SK-N-SH (cell line): Measurements from ENCODE around the gene OLFM1. TPM values are rescaled to one million over a fixed set of nuclear protein-coding genes. Genes with fewer than 3 reads are reported as not detected.

Experiments used
- CTCF ChIA-PET: fragments of 300-600, 350-600 bp; formaldehyde crosslinking; extraction: SDS; loops from one replicate; lab custom pipeline; 2021; lab: Yijun Ruan, JAX
- POLR2A ChIA-PET: fragments of 350-600 bp; sonication (Branson Sonifier 250); formaldehyde crosslinking; extraction: SDS; loops from one replicate; lab custom pipeline; 2020; ENCODE audit warnings: antibody characterized with exemption, inconsistent platforms; lab: Yijun Ruan, JAX
- DNase-seq: peaks from one replicate; pipeline ENCODE4 v3.0.0; 2012
- H2AFZ ChIP-seq: fragments of 200-600 bp; sonication (generic); 2 replicates; pipeline ENCODE4 v1.8.1; 2016; ENCODE audit warnings: antibody characterized with exemption, mild to moderate bottlenecking, low read depth
- H3F3A ChIP-seq: fragments of 200-600 bp; sonication (generic); replicated peaks from 2 replicates; pipeline ENCODE3; 2016; ENCODE audit warnings: antibody characterized with exemption, mild to moderate bottlenecking; ENCODE audit not compliant: insufficient read depth
- H3K27ac ChIP-seq, 2 experiments: fragments of 200-500 bp in 1 of 2; fragments of 200-600 bp in 1 of 2; sonication (Bioruptor generic) in 1 of 2; sonication (generic), shearing (Covaris generic) in 1 of 2; 2 replicates each; pipeline versions ENCODE4 v1.5.1 to v1.6.1; 2014 to 2016; ENCODE audit warnings: low read depth in 2 of 2, inconsistent platforms in 1 of 2, low read length in 1 of 2, mild to moderate bottlenecking in 1 of 2, mixed read lengths in 1 of 2
- H3K27me3 ChIP-seq: fragments of 200-600 bp; sonication (generic), shearing (Covaris generic); 2 replicates; pipeline ENCODE4 v1.6.1; 2016; ENCODE audit warnings: mixed run types; ENCODE audit not compliant: insufficient read depth
- H3K36me3 ChIP-seq, 2 experiments: fragments of 200-500 bp in 1 of 2; fragments of 200-600 bp in 1 of 2; sonication (Bioruptor generic) in 1 of 2; sonication (generic) in 1 of 2; replicated peaks in 1 of 2; 2 replicates each; pipeline versions ENCODE3 to v1.5.1; 2014 to 2016; ENCODE audit warnings: low read length in 1 of 2, mild to moderate bottlenecking in 1 of 2; ENCODE audit not compliant: insufficient read depth in 2 of 2, control insufficient read depth in 1 of 2
- H3K4me1 ChIP-seq, 2 experiments: fragments of 200-500 bp in 1 of 2; fragments of 200-600 bp in 1 of 2; sonication (Bioruptor generic) in 1 of 2; sonication (generic), shearing (Covaris generic) in 1 of 2; 2 replicates each; pipeline versions ENCODE4 v1.5.1 to v1.6.1; 2014 to 2016; ENCODE audit warnings: low read depth in 1 of 2, low read length in 1 of 2, mixed run types in 1 of 2; ENCODE audit not compliant: insufficient read depth in 2 of 2, control insufficient read depth in 1 of 2
- H3K4me2 ChIP-seq: fragments of 200-600 bp; sonication (generic), shearing (Covaris generic); 2 replicates; pipeline ENCODE4 v1.6.1; 2017; ENCODE audit warnings: mixed run types
- H3K4me3 ChIP-seq, 2 experiments: fragments of 200-500 bp in 1 of 2; fragments of 200-600 bp in 1 of 2; sonication (Bioruptor generic) in 1 of 2; sonication (generic), shearing (Covaris generic) in 1 of 2; 2 replicates each; pipeline versions ENCODE4 v1.5.1 to v1.8.1; 2014 to 2016; ENCODE audit warnings: low read depth in 2 of 2, inconsistent platforms in 1 of 2, low read length in 1 of 2, mild to moderate bottlenecking in 1 of 2, mixed read lengths in 1 of 2, moderate library complexity in 1 of 2
- H3K79me2 ChIP-seq: fragments of 200-600 bp; sonication (generic); 2 replicates; pipeline ENCODE4 v1.8.1; 2017; ENCODE audit warnings: mild to moderate bottlenecking; ENCODE audit not compliant: insufficient read depth
- H3K9ac ChIP-seq: fragments of 200-600 bp; sonication (generic); 2 replicates; pipeline ENCODE4 v1.6.1; 2017; ENCODE audit warnings: mixed run types
- H3K9me2 ChIP-seq: fragments of 200-600 bp; sonication (generic); 2 replicates; pipeline ENCODE4 v1.6.1; 2017; ENCODE audit warnings: mixed run types
- H3K9me3 ChIP-seq: fragments of 200-600 bp; sonication (generic); 2 replicates; pipeline ENCODE4 v1.6.1; 2017; ENCODE audit warnings: mixed run types, mild to moderate bottlenecking, moderate library complexity
- H4K20me1 ChIP-seq: fragments of 200-600 bp; sonication (generic); 2 replicates; pipeline ENCODE4 v1.6.1; 2017; ENCODE audit warnings: mild to moderate bottlenecking, mixed run types; ENCODE audit not compliant: insufficient read depth
- EP300 ChIP-seq, 2 experiments: IDR thresholded peaks; 2 replicates each; pipeline versions ENCODE4 v1.4.0 to v1.6.1; 2012; ENCODE audit warnings: borderline replicate concordance in 1 of 2, low read depth in 1 of 2, low read length in 1 of 2
- MAX ChIP-seq: IDR thresholded peaks from 2 replicates; pipeline ENCODE4 v1.4.0; 2012; ENCODE audit warnings: low read depth
- MXI1 ChIP-seq: IDR thresholded peaks from 2 replicates; pipeline ENCODE4 v1.6.1; 2012; ENCODE audit warnings: mild to moderate bottlenecking, low read depth, low read length, improper control_type of control experiment
- RCOR1 ChIP-seq: fragments of 150-350 bp; IDR thresholded peaks from 2 replicates; pipeline ENCODE4 v1.6.1; 2017; ENCODE audit warnings: antibody characterized with exemption, low read length
- SMC3 ChIP-seq: IDR thresholded peaks from 2 replicates; pipeline ENCODE4 v1.6.1; 2012; ENCODE audit warnings: low read depth, low read length, improper control_type of control experiment
- TCF12 ChIP-seq: IDR thresholded peaks from 2 replicates; pipeline ENCODE4 v1.4.0; 2012
- WGBS: methylation state at CpG from one replicate; pipeline ENCODE4 v1.1.6; 2017; ENCODE audit warnings: low lambda C conversion rate; 5-methylcytosine and 5-hydroxymethylcytosine counted together
- polyA plus RNA-seq, 3 experiments: library from polyadenylated mRNA; depleted of rRNA; stranded (reverse); fragments of >200 nt; gene quantifications; 2 replicates each; pipeline ENCODE4 v1.2.3, GENCODE V29; 2012
- TF ChIP-seq, protein P1 (sequence below): fragments of 150-350 bp; IDR thresholded peaks from 2 replicates; pipeline ENCODE4 v1.6.1; 2017; ENCODE audit warnings: antibody characterized with exemption, low read length, low read depth, borderline replicate concordance
- TF ChIP-seq, protein P2 (sequence below): IDR thresholded peaks from 2 replicates; pipeline ENCODE4 v1.4.0; 2012; ENCODE audit warnings: low read depth, borderline replicate concordance

OLFM1 gene
- polyA plus RNA-seq, 1 of the 3 experiments (the other 2 are of a cell fraction), result 15.9 TPM

GRCh38 chr9:135107581-135108235 lies 20.2 kb downstream of the OLFM1 start:
- 60% methylated on average over 10 of the region's 10 CpGs for WGBS
- Histone ChIP-seq H3K27ac (no peak overlapping the region), H2AFZ (no peak overlapping the region), H4K20me1 (no peaks in the 10 kb centered on the region), H3K36me3 (no peaks in the 10 kb centered on the region), H3K79me2 (no peaks in the 10 kb centered on the region), H3K9me2 (no peaks in the 10 kb centered on the region), H3K4me3 (no peak overlapping the region), H3K27me3 (no peaks in the 10 kb centered on the region), H3K4me1 (no peaks in the 10 kb centered on the region; a peak in 1 of 4 replicates)
- DNase-seq, result no peak
- POLR2A ChIA-PET, result no interaction called here
- TF ChIP-seq MXI1, result no peak
- TF ChIP-seq EP300 (IDR thresholded peaks at IDR 0.05; ENCODE audit: borderline replicate concordance in 1 of 2, low read depth in 1 of 2, low read length in 1 of 2), result no peak
- TF ChIP-seq, all 33 proteins: peak for 0
- no peaks in the 10 kb centered on the region for H3F3A ChIP-seq
- CTCF ChIA-PET, result interaction anchor here (1.6 kb wide), 1 partner anchor 22 kb away, joined by 4 read pairs; no protein-coding TSS in a partner anchor
- no peak overlapping the region for H3K4me2 ChIP-seq
- no peaks in the 10 kb centered on the region for H3K9me3 ChIP-seq
- H3K9ac ChIP-seq, result no peak overlapping the region

GRCh38 chr9:135108831-135109510 lies 21.5 kb downstream of the OLFM1 start:
- no peak overlapping the region for H3K27ac ChIP-seq
- no peak overlapping the region for H3K4me2 ChIP-seq
- H3K9me2 ChIP-seq, result no peaks in the 10 kb centered on the region
- no peak for DNase-seq
- H3K9ac ChIP-seq, result no peak overlapping the region
- TF ChIP-seq, protein P1, sequence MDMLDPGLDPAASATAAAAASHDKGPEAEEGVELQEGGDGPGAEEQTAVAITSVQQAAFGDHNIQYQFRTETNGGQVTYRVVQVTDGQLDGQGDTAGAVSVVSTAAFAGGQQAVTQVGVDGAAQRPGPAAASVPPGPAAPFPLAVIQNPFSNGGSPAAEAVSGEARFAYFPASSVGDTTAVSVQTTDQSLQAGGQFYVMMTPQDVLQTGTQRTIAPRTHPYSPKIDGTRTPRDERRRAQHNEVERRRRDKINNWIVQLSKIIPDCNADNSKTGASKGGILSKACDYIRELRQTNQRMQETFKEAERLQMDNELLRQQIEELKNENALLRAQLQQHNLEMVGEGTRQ, result no peak
- TF ChIP-seq TCF12 (no peak), MAX (no peak), SMC3 (no peak), RCOR1 (no peak)
- TF ChIP-seq, protein P2, sequence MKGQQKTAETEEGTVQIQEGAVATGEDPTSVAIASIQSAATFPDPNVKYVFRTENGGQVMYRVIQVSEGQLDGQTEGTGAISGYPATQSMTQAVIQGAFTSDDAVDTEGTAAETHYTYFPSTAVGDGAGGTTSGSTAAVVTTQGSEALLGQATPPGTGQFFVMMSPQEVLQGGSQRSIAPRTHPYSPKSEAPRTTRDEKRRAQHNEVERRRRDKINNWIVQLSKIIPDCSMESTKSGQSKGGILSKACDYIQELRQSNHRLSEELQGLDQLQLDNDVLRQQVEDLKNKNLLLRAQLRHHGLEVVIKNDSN, result no peak
- no peaks in the 10 kb centered on the region; a peak in 1 of 4 replicates for H3K4me1 ChIP-seq
- no peaks in the 10 kb centered on the region for H3F3A ChIP-seq
- no peak overlapping the region for H3K4me3 ChIP-seq
- H4K20me1 ChIP-seq, result no peaks in the 10 kb centered on the region
- H2AFZ ChIP-seq, result no peak overlapping the region
- ChIA-PET POLR2A (interaction anchor here (0.7 kb wide), 1 partner anchor 8 kb away, joined by 3 read pairs; no protein-coding TSS in a partner anchor), CTCF (no interaction called here)
- H3K27me3 ChIP-seq, result no peaks in the 10 kb centered on the region
- no peaks in the 10 kb centered on the region for H3K36me3 ChIP-seq
- no peaks in the 10 kb centered on the region for H3K79me2 ChIP-seq
- H3K9me3 ChIP-seq, result no peaks in the 10 kb centered on the region
- 64% methylated on average over 12 of the region's 15 CpGs for WGBS
